WI38 (cell line): Measurements from ENCODE around the gene TPO.

Experiments
- H3K4me3 ChIP-seq: 2 replicates; pipeline ENCODE4 v1.5.1; 2011; ENCODE audit warnings: low read depth, mild to moderate bottlenecking, control low read depth, low read length
- CTCF ChIP-seq: IDR thresholded peaks from 2 replicates; pipeline ENCODE4 v1.5.1; 2012; ENCODE audit warnings: low read depth, mild to moderate bottlenecking, control low read depth, low read length

The TPO gene

GRCh38 chr2:1431886-1432400 is 18.7 kb downstream of the TPO start:
- no peak for TF ChIP-seq CTCF
- H3K4me3 ChIP-seq, result no peak overlapping the region

GRCh38 chr2:1432726-1433125 is 19.5 kb downstream of the TPO start:
- no peak overlapping the region for H3K4me3 ChIP-seq
- TF ChIP-seq CTCF, result no peak

GRCh38 chr2:1436369-1436768 is 23.1 kb downstream of the TPO start:
- no peak for TF ChIP-seq CTCF
- H3K4me3 ChIP-seq, result no peak overlapping the region

- no peak for TF ChIP-seq CTCF
- H3K4me3 ChIP-seq, result no peak overlapping the region
Measured at GRCh38 chr2:1437101-1437500, 23.8 kb downstream of the TPO start.

GRCh38 chr2:1437537-1437936 is 24.3 kb downstream of the TPO start:
- TF ChIP-seq CTCF, result no peak
- H3K4me3 ChIP-seq, result no peak overlapping the region

- no peak for TF ChIP-seq CTCF
- H3K4me3 ChIP-seq, result no peak overlapping the region
Measured at GRCh38 chr2:1438972-1439371, 25.7 kb downstream of the TPO start.

- no peak for TF ChIP-seq CTCF
- no peak overlapping the region for H3K4me3 ChIP-seq
Measured at GRCh38 chr2:1440581-1440980, 27.3 kb downstream of the TPO start.
